GM12892 (cell line): ENCODE measurements around the gene TMEM92.
"Not testable (repeated sequence)": the region's sequence is repeated elsewhere in the genome, so short reads cannot be mapped to it uniquely, and the experiment has no call there.

Experiments
- DNase-seq: peaks from one replicate; pipeline ENCODE4 v3.0.0; 2011; ENCODE audit not compliant: insufficient read length
- FAIRE-seq: peaks from 2 replicates; lab custom pipeline; 2011; peaks lifted over from hg19 to GRCh38; lab: Jason Lieb, UNC
- POLR2A ChIP-seq: IDR thresholded peaks from 2 replicates; pipeline ENCODE4 v1.6.1; 2011; ENCODE audit warnings: low read depth, low read length, control low read depth
- POLR2AphosphoS5 ChIP-seq: IDR thresholded peaks from 2 replicates; pipeline ENCODE4 v1.6.1; 2011; ENCODE audit warnings: low read depth, low read length, control low read depth
- TAF1 ChIP-seq: IDR thresholded peaks from 2 replicates; pipeline ENCODE4 v1.6.1; 2011; ENCODE audit warnings: low read depth, mild to moderate bottlenecking, control low read depth, low read length, borderline replicate concordance

TMEM92 gene

DNA sequence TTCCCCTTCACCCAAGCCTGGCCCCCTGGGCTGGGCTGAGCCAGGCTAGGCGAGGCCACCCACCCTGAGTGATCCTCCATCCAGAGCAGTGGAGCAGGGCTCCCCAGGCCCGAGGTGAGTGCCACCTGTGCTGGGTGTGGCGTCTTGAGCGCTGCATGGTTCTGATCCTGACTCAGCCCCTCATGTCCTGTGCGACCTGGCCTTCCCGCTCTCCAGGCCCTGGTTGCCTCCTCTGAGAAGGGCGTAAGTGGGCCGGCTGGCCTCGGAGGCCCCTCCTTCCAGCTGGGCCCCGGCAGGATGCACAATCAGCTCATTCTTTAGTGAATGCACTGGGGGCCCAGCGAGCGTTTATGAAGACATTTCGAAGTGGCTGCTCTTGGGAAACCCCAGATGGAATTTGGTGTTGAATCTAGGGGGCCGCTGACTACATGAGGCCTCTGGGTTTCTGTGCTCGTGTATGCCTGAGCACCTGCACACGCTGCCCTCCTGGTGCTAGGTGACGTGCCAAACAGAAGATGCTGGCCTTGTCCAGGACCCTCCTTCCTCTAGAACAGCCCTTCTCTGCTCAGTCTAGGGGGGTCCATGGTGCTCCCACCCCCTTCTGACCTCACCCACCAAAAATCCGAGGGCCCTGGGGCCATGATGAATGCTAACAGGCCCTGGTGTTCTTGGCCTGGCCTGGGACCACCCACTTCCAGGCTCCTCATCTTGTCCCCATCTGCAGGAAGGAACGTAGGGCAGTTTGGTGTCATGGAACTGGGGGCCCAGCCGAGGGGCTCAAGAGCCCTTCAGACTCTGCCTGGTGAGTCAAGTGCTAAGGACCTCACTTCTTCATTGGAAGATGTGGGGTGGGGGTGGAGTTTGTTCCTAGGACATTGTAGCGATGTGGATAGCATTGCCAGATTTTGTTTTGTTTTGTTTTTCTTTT is 3.6 kb upstream of the TMEM92 start:
- TF ChIP-seq POLR2AphosphoS5 (no peak), TAF1 (no peak), POLR2A (no peak)
- FAIRE-seq (no peak), DNase-seq (peak; percentile 8)

DNA sequence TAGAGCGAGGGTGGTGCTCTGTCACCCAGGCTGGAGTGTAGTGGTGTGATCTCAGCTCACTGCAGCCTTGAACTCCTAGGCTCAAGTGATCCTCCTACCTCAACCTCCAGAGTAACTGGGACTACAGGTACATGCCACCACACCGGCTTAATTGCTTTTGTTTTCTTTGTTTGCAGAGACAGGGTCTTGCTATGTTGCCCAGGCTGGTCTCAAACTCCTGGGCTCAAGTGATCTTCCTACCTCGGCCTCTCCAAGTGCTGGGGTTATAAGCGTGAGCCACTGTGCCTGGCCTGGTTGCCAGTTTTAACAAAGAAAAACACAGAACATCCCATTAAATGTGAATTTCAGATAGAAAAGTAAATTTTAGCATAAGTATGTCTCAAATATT is 2.9 kb upstream of the TMEM92 start:
- not testable (repeated sequence) for FAIRE-seq, DNase-seq

DNA sequence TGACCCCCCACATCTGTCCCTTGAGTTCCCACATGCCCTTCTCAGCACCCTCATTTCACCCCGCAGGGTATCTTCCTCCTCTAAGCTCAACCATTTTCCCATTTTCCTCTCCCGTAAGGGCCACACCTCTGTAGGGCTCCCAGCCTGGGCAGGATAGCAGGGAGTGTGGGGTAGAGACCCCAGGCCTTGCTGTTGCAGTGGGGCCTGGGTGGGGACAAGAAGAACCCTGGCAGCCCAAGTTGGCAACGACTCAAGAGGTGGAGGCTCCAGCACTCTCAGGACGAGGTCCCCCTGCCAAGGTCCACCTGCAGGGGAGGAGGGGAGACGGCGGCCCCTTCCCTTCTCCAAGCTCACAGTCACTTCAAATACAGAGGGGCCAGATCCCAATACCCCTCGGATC is 2.0 kb upstream of the TMEM92 start:
- no peak for FAIRE-seq
- TF ChIP-seq POLR2A (no peak), TAF1 (no peak), POLR2AphosphoS5 (no peak)
- peak; percentile 10 for DNase-seq

DNA sequence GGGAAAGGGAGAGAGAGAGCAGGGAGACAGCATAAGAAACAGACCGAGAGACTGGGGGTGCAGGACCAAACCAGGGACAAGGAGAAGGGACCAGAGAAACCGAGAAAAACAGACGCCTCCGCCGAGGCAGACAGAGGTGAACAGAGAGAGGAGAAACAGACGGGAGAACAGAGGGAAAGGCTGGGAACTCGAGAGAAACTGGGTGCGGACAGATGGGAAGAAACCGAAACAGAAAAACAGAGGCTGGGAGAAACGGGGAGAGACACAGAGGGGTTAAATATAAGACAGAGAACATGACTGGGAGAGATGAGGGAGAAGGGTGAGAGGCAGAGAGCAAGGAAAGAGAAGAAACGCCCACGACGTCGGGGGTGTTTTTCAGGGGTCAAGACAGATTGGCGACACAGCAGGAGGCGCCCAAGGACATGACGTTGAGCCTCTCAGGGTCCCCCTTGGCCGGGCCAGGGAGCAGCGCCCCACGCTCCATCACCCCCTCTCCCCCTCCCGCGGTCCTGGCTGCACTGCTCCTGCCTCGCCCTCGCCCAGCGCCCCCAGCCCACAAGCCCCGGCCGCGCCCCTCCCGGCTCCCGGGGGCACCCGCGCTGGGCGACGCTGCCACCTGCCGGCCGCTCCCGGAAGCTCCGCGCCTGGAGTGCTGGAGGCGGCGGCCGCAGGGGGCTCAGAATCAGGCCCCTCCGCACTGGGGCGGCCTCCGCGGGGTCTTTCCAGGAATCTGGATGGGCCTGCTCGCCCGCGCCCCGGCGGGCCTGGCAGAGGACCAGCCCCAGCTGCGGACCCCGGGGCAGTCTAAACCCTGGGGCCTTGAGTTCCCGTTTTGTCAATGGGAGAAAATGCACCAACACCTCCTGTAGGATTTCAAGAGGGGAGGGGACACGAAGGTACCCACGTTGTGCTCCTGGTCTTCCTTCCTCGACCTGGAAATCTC is 1.3 kb upstream of the TMEM92 start:
- TF ChIP-seq POLR2AphosphoS5, result no peak
- TF ChIP-seq POLR2A, result no peak
- no peak for TF ChIP-seq TAF1
- FAIRE-seq, result no peak
- DNase-seq, result peak; percentile 68

DNA sequence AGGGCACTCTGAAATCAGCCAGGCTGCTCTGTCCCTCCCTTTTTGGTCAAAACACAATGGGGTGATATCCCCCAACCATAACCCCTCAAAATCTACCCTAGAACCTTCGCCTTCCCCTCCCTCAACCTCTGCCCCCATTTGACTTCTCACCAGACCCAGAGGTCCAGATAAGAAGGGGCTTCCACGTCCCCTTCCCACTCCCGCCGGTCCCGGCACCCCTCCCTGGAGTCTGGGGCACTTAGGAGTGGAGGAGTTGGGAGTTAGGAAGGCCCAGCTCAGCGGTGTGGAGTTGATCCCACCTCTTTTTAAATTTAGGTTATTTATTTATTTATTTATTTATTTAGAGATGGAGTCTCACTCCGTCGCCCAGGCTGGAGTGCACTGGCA is 619 bp upstream of the TMEM92 start:
- FAIRE-seq (no peak), DNase-seq (no peak)
- TF ChIP-seq POLR2A (no peak), POLR2AphosphoS5 (no peak), TAF1 (no peak)

DNA sequence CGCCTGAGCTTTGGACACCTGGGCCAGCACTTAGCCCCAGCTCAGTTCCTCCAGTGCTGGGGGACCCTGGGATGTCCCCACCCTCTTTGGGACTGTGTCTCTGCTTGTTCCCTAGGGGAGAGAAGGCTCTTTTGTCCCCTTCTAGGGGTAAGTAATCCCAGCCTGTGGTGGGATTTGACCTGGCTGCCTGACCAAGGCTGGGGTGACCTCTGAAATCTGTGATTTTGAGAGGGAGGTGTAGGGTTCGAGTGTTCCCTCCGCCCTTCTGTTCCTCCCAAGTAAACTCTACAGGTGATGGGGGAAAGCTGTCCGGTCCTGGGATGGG is 593 bp downstream of the TMEM92 start:
- FAIRE-seq (no peak), DNase-seq (no peak)
- TF ChIP-seq POLR2AphosphoS5 (no peak), TAF1 (no peak), POLR2A (no peak)

DNA sequence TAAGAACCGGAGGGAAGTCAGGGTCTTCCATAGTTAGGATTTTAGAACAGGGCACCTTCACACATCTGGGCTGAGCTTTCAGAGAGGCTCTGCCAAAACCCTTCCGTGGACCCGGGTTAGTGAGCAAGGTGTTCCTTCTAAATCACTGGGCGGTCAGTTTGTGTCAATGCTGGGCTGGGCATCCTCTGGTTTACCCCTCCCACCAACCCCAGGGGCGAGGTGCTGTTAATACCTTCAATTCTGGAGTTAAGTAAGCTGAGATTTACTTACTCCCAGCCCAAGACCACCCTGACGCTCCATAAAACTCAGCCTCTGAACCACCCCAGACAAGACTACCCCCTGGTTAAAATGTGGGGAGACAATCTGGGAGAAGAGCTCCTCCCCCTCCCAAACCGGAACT is 1.0 kb downstream of the TMEM92 start:
- no peak for TF ChIP-seq POLR2AphosphoS5
- no peak for TF ChIP-seq POLR2A
- no peak for TF ChIP-seq TAF1
- DNase-seq, result no peak
- FAIRE-seq, result no peak

DNA sequence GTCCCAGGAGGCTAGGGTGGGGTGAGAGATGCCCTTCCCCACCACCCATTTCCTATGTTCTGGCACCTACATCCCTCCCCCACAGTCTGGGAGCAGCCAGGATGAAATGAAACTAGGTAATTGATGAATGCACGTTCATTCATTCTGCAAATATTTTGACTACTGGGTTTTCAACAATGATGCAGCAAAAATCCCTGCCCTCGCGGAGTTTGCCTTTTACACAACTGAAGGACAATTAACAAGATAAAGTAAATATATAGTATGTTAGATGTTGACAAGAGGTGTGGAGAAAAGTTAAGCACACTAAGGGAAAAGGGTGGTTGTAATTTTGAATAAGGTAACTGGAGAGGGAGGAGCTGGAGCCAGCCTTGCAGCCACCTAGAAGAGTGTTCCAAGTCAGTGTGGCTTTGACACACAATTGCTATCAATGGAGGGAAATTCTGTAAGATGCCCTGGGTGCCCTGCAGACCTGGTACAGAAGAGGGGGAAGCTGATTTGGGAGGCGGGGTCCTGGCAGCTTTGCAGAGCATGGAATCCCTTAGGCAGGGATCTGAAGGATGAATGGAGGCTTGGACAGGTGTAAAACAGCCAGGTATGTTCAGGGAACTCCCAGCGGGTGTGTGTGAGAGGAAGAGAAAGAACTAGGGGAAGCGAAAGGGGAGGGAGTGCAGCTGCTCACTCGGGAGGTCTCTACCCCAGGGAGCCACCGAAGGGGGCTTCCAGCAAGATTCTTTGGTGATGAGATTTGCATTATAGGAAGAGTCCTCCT is 2.5 kb downstream of the TMEM92 start:
- DNase-seq (no peak), FAIRE-seq (no peak)
- TF ChIP-seq POLR2AphosphoS5 (no peak), POLR2A (no peak), TAF1 (no peak)

DNA sequence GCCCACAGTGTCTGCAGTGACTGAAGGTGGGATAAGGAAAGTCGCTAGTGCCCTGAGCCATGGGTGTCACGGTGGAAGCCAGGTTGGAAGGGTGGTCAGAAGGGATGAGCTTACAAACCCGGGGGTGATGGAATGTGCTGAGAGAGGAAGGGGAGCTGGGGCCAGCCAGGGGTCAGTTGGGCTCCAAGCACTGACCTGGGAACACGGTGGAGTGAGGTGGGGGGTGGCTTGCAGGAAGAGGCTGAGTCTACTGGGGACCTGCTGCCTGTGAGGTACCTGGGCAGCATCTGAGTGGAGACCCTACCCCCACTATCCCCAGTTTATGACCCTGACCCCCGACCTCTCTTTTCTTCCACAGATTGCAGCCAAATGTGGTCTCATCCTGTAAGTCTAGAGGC is 3.1 kb downstream of the TMEM92 start:
- TF ChIP-seq TAF1 (no peak), POLR2AphosphoS5 (no peak), POLR2A (no peak)
- DNase-seq (peak; percentile 9), FAIRE-seq (no peak)

DNA sequence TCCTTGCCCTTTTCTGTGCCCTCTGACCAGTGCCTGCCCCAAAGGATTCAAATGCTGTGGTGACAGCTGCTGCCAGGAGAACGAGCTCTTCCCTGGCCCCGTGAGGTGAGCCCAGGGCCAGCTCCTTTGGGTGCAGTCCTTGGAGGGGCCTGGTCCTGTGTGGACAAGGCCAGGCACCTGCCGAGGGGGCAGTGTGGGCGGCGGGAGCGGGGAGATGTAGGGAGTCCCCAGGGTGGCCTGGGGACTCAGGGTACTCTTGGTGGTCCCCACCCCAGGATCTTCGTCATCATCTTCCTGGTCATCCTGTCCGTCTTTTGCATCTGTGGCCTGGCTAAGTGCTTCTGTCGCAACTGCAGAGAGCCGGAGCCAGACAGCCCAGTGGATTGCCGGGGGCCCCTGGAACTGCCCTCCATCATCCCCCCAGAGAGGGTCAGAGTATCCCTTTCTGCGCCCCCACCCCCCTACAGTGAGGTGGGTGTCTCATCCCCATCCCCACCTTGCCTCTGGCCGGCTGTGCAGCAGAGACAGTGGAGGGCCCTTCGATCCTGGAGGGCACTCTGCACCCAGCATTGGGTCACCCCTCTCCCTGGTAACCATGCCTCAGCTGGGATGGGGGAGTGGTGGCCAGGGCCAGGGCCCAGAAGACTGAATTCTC is 4.4 kb downstream of the TMEM92 start:
- TF ChIP-seq POLR2A (no peak), POLR2AphosphoS5 (no peak), TAF1 (no peak)

DNA sequence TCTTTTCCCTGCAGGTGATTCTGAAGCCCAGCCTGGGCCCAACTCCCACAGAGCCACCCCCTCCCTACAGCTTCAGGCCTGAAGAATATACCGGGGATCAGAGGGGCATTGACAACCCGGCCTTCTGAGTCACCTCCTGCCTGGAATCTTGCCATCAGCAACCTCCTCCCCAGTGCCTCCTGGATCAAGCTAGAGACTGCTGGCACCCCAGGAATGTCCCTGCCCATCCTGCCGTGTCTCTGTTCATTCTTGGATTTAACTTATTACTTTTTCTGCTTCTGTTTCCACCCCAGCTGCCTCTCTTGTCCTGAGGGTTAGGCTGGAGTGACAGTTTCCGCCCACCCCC is 4.9 kb downstream of the TMEM92 start:
- no peak for TF ChIP-seq TAF1
- no peak for TF ChIP-seq POLR2A
- DNase-seq (peak; percentile 20), FAIRE-seq (no peak)

More for the DNA sequence above, 4.4 kb downstream of the TMEM92 start:
- FAIRE-seq (no peak), DNase-seq (peak; percentile 13)

DNA sequence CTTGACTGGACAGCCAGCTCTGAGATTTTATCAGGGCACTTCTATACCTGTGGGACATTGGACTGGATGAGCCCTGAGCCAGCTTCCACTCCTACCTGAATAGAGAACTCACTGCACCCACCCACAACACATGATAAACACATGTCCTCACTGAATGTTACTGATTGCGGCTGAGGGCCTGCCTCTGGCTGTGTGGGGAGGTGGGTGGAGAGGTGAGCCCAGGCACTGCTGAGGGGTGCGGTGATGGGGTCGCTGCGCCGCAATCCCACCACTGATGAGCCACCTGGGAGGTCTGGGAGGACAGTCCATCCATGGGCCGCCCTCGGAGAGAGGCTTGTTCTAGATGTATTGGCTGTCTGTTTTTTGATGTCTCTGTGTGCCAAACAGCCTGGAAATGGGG is 5.4 kb downstream of the TMEM92 start:
- DNase-seq (peak; percentile 3), FAIRE-seq (no peak)
- TF ChIP-seq TAF1, result no peak
- no peak for TF ChIP-seq POLR2A
- TF ChIP-seq POLR2AphosphoS5, result no peak
